ENCODE data around the gene SKOR1. TPM values are rescaled to one million over a fixed set of nuclear protein-coding genes. Genes with fewer than 3 reads are reported as not detected.

The SKOR1 gene
- total and polyA plus RNA-seq, 2 of the 13 experiments (the other 11 are each of a cell fraction or from before 2014, with no cell fraction given) = 0.09 to 0.11 TPM

DNA sequence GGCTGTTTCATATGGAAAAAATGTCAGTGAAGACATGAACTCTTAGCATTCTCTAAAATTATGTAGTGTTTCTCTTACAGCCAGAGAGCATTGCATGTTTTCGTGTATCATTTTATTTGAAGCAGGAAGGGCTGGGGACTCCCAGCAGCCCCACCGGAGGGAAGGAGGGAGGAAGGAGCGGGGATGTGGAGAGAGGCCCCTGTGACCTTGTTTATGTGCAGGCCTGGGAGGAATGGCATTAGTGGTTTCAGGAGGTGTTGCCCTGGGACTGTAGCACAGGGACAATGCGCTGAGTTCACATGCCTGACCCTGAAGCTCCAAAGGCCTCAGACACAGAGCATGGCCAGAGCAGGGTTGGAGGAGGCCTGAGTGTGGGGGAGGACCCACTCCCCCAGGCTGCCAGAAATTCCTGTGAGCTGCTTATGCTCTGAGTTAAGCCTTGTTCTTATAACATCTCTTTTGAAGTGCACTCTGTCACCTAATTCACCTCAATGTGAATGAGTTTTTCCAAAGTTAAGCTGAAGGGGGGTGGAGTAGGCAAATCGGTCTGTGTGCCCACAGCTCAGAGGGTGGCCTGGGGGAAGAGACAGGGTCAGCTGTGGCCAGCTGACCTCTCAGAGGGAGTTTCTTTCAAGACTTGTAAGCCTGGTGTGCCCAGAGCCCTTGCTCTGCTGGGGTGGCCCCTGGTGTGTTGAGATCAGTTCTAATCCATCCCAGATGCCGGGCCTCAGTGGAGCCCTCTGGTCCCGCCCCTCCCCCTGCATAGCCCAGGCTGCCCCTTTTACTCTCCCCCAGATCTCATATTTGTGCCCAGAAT is 18.5 kb downstream of the SKOR1 start (continued):
- TF ChIP-seq SMC3 (IDR thresholded peaks at IDR 0.05; ENCODE audit: low read length) (no peak), TOPORS (CRISPR knock-in tag; IDR thresholded peaks at IDR 0.05) (no peak), KDM5B (CRISPR knock-in tag; IDR thresholded peaks at IDR 0.05; ENCODE audit: borderline replicate concordance) (no peak; the same call in 1 of the 2 replicates), RNF2 (conservative IDR thresholded peaks at IDR 0.05; ENCODE audit: low read depth) (no peak), RFXANK (CRISPR knock-in tag; IDR thresholded peaks at IDR 0.05) (no peak), MTA3 (CRISPR knock-in tag; IDR thresholded peaks at IDR 0.05) (no peak), ZMAT3 (CRISPR knock-in tag; conservative IDR thresholded peaks at IDR 0.05) (no peak), HNF4G (IDR thresholded peaks at IDR 0.05; ENCODE audit: borderline replicate concordance, low read depth, low read length) (0 out of 2 replicates have a peak, but pooled peaks have one; percentile 39), HNF4G (CRISPR knock-in tag; IDR thresholded peaks at IDR 0.05; ENCODE audit: borderline replicate concordance, low read depth) (peak; percentile 33; the same call in 1 of the 2 replicates), DPF2 (CRISPR knock-in tag; IDR thresholded peaks at IDR 0.05; ENCODE audit: borderline replicate concordance, low read depth) (peak; percentile 67; the same call in 1 of the 2 replicates), ZNF44 (CRISPR knock-in tag; IDR thresholded peaks at IDR 0.05) (0 out of 2 replicates have a peak, but pooled peaks have one; percentile 52), ETV5 (CRISPR knock-in tag; IDR thresholded peaks at IDR 0.05; ENCODE audit: borderline replicate concordance) (peak; percentile 48), TEAD3 (CRISPR knock-in tag; optimal IDR thresholded peaks at IDR 0.05; ENCODE audit: borderline replicate concordance) (peak; percentile 86), SAP130 (CRISPR knock-in tag; IDR thresholded peaks at IDR 0.05; ENCODE audit: low read depth) (peak; percentile 90), PTBP1 (IDR thresholded peaks at IDR 0.05; ENCODE audit: low read depth, low read length, poor library complexity, severe bottlenecking) (no peak), SMYD3 (CRISPR knock-in tag; IDR thresholded peaks at IDR 0.05) (no peak), CEBPG (CRISPR knock-in tag; IDR thresholded peaks at IDR 0.05) (0 out of 2 replicates have a peak, but pooled peaks have one; percentile 30), KLF6 (CRISPR knock-in tag; IDR thresholded peaks at IDR 0.05) (no peak)
- TF ChIP-seq, protein P1, sequence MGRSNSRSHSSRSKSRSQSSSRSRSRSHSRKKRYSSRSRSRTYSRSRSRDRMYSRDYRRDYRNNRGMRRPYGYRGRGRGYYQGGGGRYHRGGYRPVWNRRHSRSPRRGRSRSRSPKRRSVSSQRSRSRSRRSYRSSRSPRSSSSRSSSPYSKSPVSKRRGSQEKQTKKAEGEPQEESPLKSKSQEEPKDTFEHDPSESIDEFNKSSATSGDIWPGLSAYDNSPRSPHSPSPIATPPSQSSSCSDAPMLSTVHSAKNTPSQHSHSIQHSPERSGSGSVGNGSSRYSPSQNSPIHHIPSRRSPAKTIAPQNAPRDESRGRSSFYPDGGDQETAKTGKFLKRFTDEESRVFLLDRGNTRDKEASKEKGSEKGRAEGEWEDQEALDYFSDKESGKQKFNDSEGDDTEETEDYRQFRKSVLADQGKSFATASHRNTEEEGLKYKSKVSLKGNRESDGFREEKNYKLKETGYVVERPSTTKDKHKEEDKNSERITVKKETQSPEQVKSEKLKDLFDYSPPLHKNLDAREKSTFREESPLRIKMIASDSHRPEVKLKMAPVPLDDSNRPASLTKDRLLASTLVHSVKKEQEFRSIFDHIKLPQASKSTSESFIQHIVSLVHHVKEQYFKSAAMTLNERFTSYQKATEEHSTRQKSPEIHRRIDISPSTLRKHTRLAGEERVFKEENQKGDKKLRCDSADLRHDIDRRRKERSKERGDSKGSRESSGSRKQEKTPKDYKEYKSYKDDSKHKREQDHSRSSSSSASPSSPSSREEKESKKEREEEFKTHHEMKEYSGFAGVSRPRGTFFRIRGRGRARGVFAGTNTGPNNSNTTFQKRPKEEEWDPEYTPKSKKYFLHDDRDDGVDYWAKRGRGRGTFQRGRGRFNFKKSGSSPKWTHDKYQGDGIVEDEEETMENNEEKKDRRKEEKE (IDR thresholded peaks at IDR 0.05) = no peak
- TF ChIP-seq, protein P2, sequence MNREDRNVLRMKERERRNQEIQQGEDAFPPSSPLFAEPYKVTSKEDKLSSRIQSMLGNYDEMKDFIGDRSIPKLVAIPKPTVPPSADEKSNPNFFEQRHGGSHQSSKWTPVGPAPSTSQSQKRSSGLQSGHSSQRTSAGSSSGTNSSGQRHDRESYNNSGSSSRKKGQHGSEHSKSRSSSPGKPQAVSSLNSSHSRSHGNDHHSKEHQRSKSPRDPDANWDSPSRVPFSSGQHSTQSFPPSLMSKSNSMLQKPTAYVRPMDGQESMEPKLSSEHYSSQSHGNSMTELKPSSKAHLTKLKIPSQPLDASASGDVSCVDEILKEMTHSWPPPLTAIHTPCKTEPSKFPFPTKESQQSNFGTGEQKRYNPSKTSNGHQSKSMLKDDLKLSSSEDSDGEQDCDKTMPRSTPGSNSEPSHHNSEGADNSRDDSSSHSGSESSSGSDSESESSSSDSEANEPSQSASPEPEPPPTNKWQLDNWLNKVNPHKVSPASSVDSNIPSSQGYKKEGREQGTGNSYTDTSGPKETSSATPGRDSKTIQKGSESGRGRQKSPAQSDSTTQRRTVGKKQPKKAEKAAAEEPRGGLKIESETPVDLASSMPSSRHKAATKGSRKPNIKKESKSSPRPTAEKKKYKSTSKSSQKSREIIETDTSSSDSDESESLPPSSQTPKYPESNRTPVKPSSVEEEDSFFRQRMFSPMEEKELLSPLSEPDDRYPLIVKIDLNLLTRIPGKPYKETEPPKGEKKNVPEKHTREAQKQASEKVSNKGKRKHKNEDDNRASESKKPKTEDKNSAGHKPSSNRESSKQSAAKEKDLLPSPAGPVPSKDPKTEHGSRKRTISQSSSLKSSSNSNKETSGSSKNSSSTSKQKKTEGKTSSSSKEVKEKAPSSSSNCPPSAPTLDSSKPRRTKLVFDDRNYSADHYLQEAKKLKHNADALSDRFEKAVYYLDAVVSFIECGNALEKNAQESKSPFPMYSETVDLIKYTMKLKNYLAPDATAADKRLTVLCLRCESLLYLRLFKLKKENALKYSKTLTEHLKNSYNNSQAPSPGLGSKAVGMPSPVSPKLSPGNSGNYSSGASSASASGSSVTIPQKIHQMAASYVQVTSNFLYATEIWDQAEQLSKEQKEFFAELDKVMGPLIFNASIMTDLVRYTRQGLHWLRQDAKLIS (CRISPR knock-in tag; IDR thresholded peaks at IDR 0.05) = no peak
- TF ChIP-seq, protein P3, sequence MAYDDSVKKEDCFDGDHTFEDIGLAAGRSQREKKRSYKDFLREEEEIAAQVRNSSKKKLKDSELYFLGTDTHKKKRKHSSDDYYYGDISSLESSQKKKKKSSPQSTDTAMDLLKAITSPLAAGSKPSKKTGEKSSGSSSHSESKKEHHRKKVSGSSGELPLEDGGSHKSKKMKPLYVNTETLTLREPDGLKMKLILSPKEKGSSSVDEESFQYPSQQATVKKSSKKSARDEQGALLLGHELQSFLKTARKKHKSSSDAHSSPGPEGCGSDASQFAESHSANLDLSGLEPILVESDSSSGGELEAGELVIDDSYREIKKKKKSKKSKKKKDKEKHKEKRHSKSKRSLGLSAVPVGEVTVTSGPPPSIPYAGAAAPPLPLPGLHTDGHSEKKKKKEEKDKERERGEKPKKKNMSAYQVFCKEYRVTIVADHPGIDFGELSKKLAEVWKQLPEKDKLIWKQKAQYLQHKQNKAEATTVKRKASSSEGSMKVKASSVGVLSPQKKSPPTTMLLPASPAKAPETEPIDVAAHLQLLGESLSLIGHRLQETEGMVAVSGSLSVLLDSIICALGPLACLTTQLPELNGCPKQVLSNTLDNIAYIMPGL (CRISPR knock-in tag; IDR thresholded peaks at IDR 0.05; ENCODE audit: borderline replicate concordance in 1 of 2, low read depth in 1 of 2) = peak in 1 of 2 experiments; percentile 85; a peak in 3 of 4 replicates

All from HepG2 (cell line).